HG02678 (cell line): ENCODE measurements around the gene MRPL55.

ENCODE experiments used
- ATAC-seq: cut with Tn5 transposase; IDR thresholded peaks from one replicate; pipeline ENCODE4 v1.9.1; 2021; ENCODE audit warnings: mild to moderate bottlenecking, moderate library complexity; ENCODE audit not compliant: unreplicated experiment

Gene MRPL55

DNA sequence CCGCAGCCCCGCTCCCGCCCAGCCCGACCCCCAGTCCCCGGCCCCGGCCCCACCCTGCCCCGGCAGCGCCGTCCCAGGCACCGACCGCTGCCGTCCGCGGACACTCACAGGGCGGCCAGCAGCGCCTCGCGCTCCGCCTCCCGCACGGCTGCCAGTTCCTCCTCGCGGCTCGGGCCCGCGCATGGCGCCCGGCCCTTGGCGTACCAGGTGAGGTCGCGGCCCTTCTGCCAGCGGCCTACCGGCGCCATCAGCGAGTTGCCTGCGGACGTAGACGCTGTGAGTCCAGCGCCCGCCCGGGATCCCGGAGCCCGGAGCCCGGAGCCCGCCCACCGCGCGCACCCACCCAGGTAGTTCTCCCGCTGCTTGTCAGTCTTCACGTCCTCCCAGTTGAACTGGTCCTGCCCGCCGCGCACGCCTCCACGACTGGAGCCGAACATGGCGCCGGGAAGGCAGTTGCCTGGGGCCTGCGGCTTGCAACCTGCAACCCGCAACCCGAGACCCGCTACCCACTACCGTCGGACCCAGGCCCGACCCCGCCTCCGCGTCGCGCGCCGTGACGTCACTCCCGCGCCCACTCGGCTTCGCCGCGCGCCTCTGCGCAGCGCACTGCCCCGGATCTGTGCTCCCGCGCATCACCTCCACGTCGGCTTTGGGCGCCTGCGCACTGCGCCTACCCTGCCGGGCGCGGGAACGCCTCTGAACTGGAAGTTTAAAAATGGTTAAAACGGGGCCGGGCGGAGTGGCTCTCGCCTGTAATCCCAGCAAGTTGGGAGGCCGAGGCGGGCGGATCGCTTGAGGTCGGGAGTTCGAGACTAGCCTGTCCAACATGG is 6.1 kb downstream of the MRPL55 start, which contains the start of gene C1orf35:
Gene C1orf35, minus strand, starts transcription at position 535 of the 830 bp plus-strand sequence. Its CDS starts 98 bp downstream, at position 437.
- ATAC-seq, result peak; percentile 76

- ATAC-seq, result peak; percentile 15
Measured at GRCh38 chr1:228101994-228102790, 6.9 kb downstream of the MRPL55 start.

- no peak for ATAC-seq
Measured at GRCh38 chr1:228101614-228101993, 7.5 kb downstream of the MRPL55 start.

GRCh38 chr1:228100822-228101613 is 8.1 kb downstream of the MRPL55 start:
- ATAC-seq, result no peak

- no peak for ATAC-seq
Measured at GRCh38 chr1:228099331-228099732, 9.8 kb downstream of the MRPL55 start.

DNA sequence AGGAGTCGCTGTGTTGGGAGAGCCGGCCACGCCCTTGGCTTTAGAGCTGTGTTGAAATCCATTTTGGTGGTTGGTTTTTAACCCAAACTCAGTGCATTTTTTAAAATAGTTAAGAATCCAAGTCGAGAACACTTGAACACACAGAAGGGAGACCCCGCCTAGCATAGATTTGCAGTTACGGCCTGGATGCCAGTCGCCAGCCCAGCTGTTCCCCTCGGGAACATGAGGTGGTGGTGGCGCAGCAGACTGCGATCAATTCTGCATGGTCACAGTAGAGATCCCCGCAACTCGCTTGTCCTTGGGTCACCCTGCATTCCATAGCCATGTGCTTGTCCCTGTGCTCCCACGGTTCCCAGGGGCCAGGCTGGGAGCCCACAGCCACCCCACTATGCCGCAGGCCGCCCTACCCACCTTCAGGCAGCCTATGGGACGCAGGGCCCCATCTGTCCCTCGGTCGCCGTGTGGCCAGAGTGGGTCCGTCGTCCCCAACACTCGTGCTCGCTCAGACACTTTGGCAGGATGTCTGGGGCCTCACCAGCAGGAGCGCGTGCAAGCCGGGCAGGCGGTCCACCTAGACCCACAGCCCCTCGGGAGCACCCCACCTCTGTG is 10.7 kb downstream of the MRPL55 start:
- no peak for ATAC-seq

DNA sequence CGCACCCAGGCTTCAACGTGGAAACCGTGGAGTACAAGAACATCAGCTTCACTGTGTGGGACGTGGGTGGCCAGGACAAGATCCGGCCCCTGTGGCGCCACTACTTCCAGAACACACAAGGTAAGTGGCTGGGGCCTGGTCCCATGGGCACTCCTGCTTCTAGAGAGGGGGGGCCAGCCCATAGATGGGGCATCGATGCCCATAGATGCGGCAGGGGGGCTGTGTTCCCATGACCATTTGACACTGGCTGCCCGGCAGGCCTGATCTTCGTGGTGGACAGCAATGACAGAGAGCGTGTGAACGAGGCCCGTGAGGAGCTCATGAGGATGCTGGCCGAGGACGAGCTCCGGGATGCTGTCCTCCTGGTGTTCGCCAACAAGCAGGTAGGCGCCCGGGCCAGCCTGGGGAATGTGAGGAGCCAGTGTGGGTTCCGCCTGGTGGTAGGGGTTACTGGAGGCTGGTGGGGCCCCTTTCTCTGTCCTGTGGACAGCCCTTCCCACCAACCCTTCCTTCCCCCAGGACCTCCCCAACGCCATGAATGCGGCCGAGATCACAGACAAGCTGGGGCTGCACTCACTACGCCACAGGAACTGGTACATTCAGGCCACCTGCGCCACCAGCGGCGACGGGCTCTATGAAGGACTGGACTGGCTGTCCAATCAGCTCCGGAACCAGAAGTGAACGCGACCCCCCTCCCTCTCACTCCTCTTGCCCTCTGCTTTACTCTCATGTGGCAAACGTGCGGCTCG is 11.6 kb downstream of the MRPL55 start:
- no peak for ATAC-seq

- ATAC-seq, result no peak
Measured at GRCh38 chr1:228096416-228097332, 12.4 kb downstream of the MRPL55 start.

DNA sequence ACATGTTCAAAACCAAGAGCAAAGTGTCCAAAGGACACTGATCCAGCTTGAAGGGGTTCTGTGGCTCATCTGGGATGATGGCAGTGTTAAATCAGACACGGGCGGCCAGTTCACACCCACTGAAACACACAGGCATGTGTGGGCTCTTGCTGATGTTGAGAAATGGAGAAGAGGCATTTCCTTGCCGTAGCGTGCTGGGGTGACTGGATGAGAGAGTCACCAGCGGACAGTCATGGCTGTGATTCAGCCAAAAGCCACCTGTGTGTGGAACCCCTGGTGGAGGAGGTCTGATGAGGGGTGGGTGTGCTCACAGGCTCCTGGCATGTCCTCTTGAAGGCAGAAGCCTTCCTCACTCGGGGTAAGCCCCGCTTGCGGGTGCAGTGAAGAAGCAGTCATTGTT is 13.2 kb downstream of the MRPL55 start:
- no peak for ATAC-seq

DNA sequence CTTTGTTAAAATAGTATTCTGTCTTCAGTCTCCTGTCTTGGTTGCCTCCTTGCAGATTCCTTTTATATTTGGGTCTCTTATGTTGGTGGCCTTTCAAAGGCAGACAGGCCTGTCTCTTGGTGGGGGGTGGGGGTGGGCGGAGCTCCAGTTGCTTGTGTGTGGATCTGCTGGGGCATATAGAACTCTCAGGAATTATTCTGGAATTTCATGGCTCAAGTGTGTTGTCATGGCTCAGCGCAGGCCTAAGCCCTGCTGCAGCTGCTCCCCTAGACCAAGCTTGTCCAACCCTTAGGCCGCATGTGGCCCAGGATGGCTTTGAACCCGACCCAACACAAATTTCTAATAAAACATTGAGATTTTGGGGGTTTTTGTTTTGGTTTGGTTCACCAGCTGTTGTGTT is 13.9 kb downstream of the MRPL55 start:
- ATAC-seq, result no peak

- ATAC-seq, result no peak
Measured at GRCh38 chr1:228094432-228095016, 14.6 kb downstream of the MRPL55 start.

DNA sequence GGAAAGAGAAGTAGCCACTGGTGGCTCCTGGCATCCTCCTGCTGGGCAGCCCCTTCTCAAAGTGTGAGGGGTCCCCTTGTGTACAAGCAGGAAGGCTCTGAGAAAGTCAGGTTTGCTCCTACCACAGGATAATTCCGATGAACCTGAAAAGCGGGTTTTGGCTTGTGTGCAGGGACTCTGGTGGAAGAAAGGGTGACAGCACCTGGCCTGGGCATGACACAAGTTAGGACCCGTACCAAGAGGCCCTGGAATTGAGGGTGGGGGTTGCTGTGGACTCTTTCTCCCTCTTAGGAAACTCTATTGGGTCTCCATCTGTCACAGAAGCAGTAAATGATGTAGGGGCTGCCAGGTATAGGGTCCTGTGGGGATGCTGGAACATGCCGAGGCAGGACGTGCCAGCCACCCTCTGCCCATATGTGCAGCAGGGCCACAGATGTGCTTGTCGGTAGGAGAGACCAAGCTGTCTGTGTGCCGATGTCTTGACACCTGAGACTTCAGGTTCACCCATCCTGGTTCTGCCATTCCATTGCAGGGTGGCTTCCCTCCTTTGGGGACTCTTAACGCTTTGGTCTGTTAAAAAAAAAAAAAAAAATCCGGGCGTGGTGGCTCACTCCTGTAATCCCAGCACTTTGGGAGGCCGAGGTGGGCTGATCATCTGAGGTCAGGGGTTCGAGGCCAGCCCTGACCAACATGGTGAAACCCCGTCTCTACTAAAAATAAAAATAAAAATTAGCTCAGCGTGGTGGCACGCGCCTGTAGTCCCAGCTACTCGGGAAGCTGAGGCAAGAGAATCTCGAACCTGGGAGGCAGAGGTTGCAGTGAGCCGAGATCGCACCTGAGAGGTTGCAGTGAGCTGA is 15.8 kb downstream of the MRPL55 start:
- ATAC-seq, result no peak

- no peak for ATAC-seq
Measured at GRCh38 chr1:228092342-228093049, 16.6 kb downstream of the MRPL55 start.

- ATAC-seq, result no peak
Measured at GRCh38 chr1:228091084-228091483, 18.0 kb downstream of the MRPL55 start.

DNA sequence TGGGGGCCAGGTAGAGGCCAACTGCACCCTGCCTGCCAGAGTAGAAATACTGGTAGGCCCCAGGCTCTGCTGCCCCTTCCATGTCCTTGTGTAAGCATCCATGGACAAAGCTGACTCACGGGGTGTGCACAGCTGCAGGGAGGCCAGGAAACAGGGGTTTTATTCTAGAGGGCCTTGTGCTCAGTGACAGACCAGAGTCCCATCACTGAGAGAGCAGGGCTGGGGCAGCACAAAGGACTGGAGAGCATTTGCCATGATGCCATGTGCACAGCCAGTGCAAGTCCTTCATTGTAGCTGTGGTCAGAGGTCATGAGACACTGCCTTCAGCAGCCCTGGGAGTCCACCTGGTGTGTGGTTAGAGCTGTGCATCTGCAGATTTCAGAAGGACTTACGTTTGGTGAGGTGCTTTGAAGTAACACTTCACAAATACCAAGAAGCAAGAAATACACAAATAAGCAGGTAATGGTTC is 18.5 kb downstream of the MRPL55 start:
- ATAC-seq, result peak; percentile 66

DNA sequence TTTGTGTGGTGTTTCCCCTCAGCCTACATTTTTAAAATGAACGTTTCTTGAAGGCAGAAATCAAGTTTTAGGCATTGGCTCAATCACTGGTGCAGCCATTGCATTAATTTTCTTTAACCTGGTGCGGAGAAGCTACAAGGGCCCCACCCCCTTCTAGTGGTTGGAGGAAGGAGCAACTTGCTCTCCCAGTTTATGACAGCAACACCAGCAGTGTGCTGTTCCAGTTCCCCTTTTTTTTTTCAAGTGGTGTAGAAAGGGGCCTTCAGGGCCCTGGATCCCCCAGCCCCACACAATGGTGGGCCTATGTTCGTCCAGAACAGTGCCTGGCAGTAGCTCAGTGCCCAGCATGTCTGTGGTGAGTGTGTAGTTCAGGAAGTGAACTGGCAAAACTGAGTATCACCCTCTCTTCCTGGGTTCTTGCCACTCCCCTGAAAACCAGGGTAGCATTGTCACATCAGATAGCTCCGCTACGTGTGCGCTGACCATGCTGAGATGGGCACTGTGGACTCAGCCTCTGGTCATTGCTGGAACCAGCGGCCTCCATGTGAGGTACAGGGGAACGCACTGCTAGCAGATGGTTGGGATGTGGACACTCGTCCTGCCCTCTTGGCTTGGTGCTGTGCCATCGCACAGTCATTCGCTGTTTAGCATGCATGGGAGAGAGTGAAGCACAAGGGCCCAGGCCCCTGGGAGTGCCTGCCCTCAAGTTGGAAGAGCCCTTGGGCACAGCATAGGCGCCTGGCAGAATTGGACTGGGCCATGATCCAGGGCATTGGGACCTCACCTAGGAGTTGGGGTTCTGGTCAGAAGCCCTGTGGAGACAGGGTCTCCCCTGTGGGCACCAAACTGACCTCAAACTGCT is 19.3 kb downstream of the MRPL55 start:
- no peak for ATAC-seq
